Activated CD4-positive, alpha-beta T cell treated with anti-CD3 and anti-CD28 coated beads, Interleukin-2, amount 50 U/mL, for 48 hours (primary cell): Measurements from ENCODE around the gene FANCE.

Experiments
- DNase-seq, 2 experiments: peaks; one replicate each; pipeline ENCODE4 v3.0.0-alpha.2; 2020

The FANCE gene

DNA sequence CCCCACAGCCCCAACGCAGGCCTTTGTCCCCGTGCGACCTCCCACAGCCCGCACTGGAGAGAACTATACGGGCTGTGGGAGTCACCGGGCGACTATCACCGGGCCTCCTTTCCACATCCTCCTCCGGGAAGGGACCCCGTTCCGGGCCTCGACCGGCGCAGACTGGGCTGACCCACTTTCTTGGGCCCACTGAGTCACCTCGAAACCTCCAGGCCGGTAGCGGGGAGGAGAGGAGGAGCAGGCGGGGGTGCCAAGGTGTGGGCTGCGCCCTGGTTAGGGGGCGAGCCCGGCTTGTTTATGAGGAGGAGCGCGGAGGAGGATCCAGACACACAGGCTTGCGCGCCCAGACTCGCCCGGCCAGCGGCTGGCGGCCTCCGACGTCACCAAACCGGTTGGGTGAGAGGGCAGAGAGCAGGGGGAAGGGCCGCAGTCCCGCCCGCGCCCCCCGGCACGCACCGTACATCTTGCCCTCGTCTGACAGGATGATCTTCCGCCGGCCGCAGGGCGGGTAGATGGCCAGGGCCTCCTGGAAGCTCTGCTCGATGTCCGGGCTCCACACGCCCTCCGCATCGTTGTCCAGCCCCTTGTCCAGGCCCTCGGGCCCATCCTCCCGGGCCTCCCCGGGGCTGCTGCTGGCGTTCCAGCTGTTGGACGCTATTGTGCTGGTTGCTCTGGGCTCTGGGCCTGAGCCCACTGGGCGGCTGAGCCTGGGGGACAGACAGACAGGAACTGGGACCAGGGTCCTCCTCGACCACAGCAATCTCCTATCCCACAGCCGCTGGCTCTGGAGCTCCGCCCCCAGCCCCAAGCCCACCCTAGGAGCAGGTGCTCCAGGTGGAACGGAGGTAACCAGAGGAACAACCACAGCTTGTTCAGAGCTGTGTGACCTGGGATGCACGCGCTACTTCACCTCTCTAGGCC, 34.1 kb downstream of the FANCE start:
- DNase-seq, result no peak

DNA sequence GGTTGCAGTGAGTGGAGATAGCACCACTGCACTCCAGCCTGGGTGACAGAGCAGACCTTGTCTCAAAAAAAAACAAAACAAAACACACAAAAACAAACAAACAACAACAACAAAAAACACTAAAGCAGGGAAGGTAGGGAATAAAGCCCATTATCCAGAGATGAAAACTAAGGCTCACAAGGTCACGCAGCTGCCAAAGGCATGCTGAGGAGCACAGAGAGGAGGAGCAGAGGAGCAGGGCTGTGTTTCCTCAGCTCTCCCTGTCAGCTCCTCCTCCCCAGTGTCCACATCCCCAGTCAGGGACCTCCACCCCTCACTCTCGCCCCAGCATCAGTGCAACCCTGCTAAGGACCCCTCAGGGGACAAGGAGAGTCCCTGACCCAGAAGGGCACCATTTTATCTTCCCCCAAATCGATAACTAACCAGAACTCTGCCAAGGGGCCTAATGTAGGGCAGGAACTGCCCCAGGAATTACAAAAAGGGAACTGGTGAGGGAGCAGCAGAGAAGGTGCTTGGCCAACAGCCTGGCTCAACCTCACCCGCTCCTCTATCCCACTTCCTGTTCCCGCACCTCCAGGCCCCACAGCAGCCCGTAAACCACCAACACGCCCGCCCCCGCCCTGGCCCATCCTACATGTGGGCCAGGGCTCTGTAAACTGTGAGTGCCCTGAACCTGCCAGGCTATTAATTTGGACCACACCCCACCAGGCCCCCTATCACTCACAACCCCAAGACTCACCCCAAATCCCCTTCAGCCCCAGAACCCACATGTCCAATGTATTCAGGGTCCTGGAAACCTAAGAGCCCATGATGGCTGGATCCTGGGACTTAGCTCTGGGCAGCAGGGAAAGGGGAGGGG, 35.7 kb downstream of the FANCE start:
- DNase-seq, result no peak

DNA sequence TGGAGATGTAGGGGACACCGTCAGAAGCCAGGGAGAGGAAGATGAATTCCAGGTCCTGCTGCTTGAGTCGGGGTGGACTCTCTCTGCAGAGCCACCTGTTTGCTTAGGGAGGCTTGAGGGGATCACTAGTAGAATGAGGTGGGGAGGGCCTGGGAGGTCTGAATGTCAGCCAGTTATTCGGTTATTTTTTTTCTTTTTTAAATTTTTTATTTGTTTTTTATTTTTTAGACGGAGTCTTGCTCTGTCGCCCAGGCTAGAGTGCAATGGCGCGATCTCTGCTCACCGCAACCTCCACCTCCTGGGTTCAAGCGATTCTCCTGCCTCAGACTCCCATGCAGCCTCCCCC, 36.4 kb downstream of the FANCE start:
- DNase-seq, result no peak

DNA sequence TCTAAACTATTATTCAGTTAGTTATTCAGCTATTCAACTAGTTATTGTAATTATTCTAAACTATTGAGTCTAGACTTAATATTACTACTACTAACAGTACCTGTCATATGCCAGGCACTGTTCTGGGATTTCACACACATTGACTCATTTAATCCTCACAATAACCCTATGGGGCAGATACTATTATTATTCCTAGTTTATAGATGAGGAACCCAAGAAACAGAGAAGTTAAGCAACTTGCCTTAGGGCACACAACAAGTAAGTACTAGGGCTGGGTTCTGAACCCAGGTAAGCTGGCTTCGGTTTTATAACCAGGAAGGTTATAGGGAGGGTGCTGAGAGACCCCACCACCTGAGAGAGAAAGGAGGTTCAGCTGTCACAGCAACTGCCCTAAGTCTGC, 36.9 kb downstream of the FANCE start:
- no peak for DNase-seq

DNA sequence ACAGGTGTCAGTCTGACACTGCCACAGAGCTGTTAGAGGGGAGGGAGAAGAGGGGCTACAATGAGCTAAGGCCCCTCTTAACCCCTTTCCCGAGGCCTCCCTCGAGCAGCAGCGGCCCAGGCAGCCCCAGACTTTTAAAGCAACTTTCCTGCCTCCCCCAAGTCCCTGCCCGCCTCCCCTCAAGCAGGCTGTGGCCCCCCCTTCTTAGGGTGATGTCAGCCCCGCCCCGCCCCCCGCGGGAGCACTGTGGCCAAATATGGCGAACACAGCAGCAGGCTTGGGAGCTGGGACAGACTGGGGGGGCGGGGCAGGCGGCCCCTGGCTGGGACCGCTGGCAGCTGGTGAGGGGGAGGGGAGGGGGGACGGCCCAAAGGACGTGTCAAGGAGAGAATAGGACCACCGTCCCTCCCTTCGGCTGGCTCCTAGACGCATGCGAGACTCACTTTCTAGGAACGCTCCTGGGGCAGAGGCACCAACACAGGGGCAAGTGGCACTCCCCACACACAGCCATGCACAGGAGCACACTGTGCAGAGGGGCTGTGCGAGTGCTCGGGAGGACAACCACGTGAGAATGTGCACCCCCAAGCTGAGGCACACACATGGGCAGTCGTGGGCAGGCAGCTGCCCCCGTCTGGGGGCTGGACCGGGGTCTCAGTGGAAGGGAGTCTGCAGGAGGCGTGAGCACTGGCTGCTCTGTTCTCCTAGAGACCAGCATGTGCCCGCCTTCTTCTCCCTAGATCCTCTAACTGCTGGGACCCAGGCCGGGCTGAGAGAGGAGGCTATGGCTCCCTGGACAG, 38.1 kb downstream of the FANCE start:
- DNase-seq, result no peak

DNA sequence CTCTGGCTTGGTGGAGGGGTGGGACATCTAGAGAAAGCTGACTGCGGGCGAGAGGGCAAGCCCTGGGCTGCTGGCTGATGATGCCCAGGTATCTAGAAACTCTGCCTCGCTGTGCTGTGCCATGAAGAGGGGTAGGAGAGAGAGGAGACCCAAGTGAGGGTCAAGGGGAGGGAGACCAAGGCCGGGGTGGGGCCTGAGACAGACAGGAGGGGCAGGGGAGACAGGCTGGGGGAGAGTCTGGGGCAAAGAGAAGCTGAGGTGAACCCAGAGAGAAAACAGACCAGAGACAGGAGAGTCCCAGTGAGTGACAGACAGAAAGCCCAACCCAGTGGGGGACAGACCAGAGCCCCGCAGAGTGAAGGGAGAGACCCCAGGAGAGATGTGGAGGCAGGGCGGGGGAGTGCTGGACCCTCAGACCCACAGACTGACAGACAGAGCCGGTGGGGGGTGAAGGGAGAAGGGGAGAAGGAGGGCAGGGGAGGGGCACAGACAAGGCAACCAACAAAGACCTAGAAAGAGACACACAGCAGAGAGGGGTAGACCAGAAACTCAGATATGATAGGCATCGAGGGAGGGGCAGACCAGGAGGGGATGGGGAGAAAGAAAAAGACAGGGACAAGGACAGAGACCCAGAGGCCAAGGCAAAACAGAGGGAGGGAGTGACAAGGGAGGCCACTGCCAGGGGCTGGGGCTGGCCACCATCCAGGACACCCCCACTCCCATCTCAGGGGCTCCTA, 38.9 kb downstream of the FANCE start:
- DNase-seq, result no peak

DNA sequence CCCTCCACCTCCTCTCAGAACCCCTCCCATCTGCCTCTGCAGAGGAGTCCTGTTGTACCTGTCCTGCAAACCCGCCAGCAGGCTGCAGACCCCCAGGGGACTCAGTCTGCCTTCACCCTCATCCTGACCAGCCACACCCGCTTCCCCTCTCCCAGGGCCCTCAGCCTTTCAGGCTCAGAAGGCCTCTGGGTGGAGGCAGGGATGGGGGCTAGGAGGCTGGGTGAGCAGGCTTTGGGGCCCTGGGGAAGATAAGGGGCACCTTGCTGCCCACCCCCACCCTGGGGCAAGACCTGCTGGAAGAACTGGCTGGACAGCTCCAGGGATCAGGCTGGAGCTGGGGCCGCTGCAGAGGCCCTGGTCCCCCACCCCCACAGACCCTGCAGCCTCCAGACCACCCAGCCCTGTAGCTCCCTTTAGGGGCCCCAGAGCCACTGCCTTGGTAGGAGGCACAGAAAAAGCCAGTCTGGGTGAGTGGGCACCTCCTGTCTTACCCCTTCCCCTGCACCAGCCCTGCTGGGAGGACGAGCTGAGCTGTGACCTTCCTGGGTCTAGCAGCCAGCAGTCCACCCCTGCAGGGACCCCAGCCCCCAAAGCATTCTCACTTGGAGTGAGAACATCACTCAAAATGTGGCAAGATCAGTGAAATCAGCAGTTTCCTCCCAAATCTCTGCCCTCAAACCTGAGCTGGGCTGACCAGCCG, 39.6 kb downstream of the FANCE start:
- no peak for DNase-seq

DNA sequence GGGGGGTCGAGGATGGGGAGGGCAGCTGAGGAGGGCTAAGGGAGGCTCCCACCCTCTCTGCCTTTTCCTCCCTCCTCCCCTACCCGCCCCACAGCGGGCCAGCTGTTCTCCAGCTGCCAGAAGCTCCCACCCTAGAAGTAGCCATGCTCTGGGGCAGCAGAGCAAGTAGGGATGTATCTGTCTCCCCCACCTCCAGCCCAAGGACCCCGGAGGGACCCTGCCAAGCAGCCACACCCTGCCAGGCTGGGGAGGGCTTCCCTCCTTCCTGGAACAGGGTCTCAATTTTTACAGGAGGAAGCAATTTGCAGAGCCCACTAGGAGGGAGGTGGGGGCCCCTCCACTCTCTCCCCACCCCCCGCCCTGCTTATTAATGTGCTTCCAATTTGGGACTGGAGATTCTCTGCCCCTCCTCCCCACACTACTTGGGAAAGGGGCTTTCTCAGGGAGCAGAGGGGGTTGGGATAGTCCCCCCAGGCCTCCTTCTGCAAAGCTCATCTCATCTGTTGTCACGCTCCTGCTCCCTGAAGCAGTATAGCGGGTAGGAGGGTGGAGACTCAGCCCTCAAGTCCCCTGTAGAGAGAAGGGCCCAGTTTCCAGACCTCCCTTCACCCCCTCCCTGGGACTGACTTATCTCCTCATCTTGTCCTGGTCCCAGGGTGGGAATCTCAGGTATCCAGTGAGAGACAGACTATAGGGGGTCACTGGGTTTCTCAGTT, 40.3 kb downstream of the FANCE start:
- no peak for DNase-seq

DNA sequence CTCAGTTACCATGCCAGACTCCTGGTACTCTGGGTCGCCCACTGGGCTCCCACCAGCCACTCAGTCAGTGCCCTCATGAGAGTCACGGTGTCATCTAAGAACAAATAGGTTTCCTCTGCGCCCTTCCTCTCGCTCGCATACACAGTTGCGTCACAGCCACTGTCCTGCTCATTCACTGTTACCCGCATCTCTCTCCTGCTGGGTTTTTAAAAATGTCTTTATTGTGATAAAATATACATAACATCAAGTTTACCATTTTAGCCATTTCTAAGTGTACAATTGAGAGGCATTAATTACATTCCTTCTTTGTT, 40.8 kb downstream of the FANCE start:
- DNase-seq, result no peak

DNA sequence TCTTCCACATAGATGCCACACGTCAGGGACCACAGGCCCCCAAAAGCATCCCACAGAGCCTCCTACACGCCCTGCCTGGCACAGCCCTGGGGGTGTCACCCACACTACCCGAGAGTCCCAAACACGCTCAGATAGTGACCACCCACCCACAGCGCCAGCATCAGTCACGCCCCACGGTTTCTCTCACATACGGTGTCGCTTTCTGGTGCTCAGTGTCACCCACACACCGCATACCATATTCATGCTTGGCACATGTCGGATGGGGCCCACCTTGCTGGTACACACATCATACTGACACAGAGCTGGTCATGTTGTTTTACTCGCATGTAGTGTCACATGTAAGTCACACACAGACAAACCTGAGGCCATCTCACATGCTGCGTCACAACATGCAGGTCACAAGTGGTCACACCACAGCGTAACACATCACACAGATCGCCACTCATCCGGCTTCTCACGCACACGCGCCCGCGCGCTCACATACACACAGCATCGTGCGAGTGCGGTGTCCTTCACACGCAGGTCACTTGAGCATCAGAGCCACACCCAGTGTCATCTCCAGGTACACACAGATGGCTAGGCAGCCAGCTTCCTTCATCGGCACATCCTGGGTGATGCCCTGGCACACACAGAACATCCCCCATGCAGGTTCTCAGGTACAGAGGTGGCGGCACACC, 41.3 kb downstream of the FANCE start:
- DNase-seq, result no peak

DNA sequence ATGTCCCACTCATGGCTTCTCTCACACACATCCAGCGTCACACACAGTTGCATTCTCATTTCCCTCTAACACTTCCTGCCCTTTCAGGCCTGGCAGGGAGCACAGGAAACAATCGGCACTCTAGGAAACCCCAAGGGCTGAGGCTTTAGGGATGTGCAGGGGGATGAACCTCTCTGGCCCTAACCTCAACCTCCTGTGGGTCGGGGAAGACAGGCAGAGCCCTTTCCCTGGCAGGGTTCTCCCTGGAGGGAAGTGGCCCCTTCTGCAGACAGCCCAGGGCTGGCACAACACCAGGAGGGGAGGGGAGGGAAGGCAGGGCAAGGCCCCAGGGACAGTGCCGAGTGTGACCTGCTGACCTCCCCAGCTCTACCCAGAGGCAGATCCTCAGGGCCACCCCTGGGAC, 42.0 kb downstream of the FANCE start:
- no peak for DNase-seq

DNA sequence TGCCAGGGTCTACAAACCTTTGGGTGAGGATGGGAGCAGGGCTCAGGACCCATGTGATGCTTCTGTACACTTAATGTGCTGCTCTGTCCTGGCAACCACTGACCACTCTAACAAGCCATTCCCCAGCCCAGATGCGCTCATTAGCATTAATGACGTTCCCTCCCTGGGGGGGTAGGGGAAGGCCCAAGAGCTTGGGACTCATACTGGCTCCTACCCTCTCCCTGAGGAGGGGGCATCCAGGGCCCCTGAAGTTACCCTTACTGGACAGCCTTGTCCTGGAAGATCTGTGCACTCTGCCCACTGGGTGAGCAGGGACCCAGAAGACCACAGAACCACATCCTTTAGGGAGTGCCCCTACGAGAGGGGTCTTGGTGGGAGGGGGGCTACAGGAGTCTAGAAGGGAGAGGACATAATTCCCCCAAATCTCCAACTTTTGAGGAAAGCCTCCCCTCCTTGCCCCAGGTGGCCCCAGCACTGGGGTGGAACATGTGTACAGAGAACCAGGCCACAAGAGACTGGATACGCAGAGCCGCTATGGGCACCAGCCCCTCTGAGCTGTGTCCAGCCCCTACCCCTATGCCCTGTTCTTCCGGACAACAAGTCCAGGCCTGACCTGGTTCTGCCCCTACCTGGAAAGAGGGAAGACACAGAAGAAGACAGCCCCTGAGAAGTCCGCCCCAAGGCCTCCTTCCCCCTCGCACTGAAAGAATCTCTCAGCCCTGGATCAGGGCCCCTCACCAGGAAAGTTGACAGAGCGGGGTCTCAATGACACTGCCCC, 43.3 kb downstream of the FANCE start:
- DNase-seq, result no peak

DNA sequence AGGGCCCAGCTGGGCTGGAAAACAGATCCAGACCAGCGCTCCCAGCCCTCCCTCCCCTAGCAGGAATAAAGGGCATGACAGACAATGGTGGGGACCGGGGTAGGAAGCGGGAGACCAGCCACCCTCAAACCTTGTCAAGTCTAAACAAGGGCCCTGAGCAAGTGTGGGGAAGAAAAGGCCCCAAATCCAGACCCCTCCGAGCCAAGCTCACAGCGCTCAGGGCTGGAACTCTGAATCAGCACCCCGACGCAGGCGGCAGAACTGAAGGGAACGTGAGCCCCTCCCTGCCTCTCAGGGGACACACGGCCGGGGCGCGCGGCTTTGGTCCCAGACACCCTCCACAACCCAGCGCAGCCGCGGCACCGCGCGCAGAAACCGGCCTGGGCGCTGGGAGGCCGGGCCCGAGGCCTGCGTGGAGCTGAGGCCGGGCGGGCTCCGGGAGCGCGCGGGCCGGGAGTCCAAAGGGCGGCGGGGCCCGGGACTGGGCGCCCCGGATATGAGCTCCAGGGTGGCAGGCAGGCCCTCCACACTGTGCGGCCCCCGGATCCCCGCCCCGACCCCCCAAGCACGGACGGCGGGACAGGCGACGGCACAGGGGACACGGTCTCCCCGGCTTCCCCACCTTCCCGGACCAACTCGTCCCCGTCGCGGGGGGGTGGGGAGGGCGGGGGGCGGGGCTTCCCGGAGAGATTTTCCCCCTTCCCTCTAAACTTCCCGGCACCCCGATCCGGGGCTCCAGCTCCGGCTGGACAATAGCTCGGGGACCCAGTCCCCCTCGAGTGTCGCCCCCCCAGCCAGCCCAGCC, 44.1 kb downstream of the FANCE start:
- DNase-seq, result no peak

DNA sequence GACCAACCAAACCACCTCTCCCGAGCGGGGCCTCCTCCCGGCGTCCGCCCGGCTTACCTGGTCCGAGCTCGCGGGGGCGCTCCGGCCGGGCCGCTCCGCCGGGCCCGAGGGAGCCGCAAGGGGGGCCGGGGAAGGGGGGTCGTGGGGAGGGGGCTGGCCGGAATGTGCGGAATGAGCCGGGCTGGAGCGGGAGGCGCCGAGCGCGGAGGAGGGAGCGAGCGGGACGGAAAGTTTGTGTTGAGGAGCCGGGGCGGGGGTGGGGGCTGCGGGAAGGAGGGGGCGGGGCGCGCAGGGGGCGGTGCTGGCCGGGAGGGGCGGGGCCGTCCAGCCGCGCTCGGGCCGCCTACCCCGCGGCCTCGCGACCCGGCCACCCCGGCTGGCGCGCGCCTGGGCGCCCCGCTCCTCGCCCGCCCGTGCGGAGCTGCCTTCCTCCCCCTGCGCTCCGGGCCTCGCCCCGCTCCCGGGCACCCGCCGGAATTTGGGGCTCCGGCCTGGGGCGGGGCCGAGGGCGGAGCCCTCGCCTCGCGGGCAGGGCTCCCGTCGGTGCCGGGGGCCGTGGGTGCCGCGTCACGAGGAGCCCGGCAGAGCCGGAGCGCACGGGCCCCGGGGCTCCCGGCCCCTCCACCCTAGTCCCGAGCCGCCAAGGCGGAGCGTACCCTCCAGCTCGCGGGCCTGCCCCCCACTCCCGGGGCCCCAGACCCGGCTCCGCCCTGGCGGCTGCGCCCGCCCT, 44.9 kb downstream of the FANCE start, which contains the start of gene TEAD3:
TSS of gene TEAD3 (minus strand) at position 239 of the 730 bp plus-strand sequence.
- DNase-seq, result peak; percentile 41 to 53

DNA sequence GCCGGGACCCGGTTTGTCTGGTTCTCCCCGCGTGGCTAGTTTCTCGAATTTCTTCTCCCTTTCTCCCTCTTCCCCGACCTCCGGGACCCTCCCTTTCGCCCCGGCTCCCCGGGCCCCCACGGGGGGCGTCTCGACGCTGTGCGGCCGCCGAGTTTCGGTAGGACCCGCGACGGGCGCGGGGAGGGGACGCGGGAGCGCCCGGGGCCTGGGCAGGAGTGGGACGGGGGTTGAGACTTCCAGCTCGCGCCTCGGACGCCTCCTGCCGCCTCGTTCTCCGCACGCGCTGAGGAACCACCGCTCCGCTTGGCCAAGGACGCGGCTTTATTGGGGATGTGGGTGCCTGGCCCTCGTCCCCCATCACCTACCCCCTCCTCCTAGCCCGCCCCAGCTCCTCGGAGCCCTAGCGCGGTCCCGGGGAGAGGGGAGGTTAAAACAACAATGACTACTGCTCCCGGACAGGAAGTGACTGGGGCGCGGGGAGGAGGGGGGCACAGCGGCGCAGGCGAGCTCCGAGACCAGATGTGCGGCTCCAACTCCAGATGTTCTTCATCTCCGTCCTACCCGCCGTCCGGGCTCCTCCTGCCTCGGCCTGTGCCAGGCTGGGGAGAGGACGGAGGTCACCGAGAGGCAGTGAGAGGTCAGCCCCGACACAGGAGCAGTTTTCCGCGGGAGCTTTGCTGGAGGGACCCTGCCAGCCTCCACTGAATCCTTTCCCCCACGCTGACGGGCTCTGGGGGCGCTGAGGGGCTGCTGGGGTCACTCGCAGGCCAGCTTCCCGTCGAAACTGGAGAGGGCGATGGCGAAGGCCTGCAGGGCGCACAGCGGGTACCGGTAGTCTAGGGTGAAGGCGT, 45.7 kb downstream of the FANCE start:
- DNase-seq, result peak; percentile 55 to 66

DNA sequence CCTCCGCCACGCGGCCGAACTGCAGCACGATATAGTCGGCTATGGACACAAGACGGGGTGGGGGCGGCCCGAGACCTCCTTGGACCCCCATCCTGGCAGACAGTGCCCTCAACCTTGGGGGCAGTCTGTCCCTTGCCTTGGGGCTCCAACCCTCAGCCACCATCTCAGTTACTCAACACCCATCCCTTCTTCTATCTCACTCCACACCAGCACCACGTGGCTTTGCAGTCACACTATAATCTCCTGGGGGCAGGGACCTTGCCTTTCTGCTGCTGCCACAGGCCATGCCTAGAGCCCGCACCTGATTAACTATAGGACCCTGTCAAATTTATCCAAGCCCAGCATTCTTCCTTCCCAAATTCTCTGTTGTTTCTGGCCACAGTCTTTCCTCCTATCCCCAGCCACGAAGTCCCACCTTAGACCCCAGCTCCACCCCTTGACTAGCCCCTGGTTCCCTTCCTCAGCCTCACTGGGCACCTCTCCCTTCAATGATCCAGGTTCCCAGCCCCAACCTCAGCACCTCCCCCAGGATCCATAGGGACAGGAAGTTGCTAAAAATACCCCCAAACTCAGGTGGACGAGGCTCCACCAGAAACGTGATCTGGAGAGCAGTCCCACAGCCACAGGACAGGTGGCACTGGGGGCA, 46.4 kb downstream of the FANCE start:
- no peak for DNase-seq

DNA sequence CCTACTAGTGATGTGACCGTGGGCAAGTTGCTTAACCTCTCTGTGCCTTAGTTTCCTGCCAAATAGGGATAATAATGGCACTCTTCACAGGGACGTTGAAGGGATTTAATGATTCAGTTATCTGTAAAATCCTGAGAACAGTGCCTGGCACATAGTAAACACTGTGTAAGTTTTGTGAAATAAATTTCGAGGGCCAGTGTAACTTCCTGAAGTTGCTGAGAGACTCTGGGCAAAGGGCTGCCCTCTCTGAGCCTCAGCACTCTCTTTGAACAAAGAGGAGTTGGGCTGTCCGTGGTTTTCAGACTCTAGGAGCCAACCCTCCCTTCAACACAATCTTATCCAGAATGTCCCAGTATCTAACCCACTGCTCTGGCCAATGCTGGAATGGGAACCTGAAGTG, 47.2 kb downstream of the FANCE start:
- no peak for DNase-seq
